Stimulated activated CD4-positive, alpha-beta T cell treated with anti-CD3 and anti-CD28 coated beads, Interleukin-15, amount 100 ng/mL, for 24 hours (primary cell): ENCODE measurements around the gene ADAMTS20.

Source experiments
- DNase-seq: peaks from one replicate; pipeline ENCODE4 v3.0.0-alpha.2; 2020

ADAMTS20 gene

DNA sequence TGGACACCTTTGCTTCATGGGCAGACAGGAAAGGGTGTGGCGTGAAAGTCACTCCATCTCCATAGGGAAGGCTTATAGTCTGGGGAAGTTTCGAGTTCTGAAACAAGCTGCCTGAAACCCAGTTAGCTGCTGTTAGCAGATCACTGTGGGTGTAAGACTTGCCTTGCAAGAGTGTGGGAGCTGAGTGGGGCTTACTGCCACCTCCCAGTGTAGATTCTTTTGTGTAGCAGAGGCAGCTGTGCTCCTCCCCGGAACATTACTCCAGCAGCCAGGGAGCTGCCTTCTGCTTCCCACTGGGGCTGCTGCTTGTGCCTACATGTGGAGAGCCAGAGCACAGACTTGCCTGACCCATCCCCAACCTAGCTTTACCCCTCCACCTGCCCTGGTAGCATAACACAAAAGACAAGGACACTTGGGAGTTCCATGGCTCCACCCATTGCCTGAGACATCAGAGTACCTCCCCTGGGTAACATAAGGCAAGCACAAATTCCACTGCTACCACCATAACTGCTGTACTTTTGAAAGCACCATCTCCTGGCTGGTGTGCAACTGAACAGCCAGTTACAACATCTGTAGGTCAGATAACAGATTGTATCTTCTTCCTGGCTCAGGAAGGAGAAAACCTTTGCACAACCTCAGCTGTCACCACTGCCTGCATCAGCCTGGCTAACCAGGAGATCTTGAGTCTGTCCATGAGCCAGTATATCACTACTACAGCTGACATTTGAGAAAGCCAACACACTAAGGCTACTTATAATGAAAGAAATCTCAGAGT lies 69.5 kb downstream of the ADAMTS20 start:
- no peak for DNase-seq

DNA sequence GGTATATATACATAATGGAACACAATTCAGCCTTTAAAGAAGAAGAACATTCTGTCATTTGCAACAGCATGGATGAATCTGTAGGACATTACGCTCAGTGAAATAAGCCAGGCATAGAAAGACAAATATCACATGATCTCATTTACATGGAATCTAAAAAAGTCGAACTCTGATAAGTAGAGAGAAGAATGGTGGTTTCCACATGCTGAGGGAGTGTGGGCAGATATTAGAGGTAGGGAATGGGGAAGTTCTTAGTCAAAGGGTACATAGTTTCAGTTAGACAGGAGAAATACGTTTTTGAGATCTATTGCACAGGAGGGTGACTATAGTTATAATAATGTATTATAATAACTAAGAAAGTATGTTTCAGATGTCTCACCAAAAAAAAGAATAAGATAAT lies 71.4 kb downstream of the ADAMTS20 start:
- DNase-seq, result no peak

DNA sequence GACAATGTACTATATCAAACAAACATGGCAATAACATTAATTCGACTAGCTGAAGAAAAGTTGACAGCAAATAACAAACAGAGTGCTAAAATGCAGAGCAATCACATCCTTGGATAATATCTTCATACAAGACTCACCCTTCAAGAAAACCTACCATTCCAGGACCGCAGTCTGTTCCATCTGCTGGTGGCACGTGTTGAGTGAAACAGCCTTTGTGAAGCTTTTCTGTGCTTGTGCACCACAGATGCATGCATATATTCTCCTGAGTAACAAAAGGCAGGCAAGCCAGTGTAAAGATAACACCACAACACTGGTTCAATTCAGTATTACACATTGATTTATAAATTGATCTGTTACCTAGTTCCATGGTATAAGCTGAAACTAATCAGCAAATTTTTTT lies 89.3 kb downstream of the ADAMTS20 start:
- DNase-seq, result no peak

DNA sequence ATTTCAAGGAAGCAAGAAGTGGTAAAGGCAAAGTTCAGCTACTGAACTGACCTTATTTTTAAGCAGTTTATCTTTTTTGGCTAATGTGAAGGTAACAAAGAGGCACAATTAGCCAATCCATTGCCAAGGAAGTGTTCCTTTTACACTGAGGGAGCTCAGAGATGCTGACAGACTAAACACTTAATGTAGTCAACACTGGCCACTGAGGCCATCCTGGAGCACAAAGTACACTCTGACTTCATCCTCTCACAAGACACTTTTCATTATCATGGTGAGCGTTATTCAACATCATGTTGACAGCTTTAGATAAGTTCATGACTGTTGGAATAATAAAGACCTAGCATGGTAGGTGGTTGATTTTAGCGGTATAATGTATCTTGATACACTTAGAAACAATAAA lies 89.9 kb downstream of the ADAMTS20 start:
- DNase-seq, result no peak

DNA sequence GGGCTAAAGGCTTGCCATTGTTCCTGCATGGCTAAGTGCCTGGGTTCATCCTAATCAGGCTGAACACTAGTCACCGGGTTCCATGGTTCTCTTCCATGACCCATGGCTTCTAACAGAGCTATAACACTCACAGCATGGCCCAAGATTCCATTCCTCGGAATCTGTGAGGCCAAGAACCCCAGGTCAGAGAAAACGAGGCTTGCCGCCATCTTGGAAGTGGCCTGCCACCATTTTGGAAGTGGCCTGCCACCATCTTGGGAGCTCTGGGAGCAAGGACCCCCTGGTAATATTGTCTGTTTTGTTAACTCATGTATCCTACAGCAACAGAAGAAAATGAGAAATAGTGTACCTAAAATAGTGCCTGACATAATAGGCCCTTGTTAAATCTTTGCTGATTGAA lies 92.7 kb downstream of the ADAMTS20 start:
- no peak for DNase-seq

DNA sequence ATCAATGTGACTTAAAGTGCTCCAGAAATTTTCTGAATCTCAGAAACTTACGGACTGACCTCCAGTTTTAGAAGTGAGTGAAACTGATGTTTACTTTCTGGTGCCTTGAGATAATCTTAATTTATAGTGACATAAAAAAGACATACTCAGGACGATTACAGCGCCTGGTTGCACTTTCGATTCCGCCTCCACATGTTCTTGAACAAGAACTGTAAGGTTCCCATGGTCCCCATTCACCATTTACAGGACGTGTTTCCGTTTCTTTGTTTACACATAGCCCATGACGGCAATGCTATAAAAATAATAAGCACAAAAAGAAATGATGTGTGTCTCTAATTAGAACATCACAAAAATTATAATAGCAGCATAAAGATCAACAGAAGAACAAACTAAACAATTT lies 98.2 kb downstream of the ADAMTS20 start:
- DNase-seq, result no peak

DNA sequence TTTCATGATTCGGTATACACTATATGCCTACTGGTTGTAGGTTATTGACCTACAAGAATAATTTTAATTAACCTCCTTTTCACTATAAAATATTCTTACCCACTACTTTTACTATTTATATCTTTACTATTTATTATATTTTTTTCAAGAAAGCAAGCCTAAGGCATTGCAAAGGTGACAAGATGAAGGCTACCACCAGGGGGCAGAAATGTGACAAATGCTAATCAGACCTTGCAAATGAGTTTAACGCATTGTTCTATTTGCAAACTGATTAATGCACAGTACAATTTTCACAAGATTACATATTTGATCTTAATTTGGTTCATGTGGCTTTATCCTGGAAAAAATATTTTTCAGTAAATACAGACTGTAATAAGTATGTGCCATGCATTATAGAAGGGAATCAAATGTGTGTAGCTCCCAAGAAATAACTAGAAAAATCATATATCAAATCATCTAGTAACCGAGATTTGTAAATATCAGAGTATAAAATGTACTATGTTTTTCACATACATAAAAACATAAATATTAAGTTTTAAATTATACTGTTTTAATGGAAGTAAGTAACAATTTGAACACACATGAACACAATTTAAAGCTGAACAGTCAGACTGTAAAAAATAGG lies 107.0 kb downstream of the ADAMTS20 start:
- peak; percentile 75 for DNase-seq

DNA sequence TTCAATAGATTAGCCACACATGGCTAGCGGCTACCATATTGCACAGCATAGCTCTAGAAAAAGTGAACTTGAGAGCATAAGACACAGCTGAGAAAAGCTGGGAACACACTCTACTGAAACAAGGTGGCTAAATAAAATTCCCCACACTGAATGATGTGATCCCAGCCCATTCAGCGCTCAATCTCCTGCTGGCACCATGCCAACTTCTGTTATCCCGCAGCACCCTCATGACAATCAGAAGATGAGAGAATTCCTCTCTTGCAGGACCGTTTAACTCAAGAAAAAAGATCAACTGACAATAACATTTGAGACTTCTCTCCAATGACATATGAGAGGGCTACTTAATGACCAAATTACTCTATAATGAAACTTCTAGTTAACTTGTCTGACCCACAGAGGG lies 115.4 kb downstream of the ADAMTS20 start:
- DNase-seq, result no peak

DNA sequence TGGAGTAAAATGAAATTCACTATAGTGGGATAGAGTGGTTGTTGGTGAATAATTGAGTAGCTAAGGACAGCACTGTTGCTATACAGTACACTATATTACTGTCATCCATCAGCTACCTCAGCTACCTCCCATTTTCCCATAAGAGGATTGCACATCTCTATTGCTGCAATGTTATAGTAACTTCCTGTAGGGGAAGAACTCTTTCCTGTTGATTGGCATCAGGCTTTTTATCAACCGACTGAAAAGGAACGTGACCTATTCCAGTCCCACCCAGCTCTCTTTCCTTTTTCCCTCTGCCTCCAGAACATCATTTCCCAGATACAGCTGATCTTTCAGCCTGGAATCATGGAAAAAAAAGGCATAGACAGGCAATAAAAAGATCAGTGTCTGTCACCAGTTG lies 117.4 kb downstream of the ADAMTS20 start:
- DNase-seq, result no peak

DNA sequence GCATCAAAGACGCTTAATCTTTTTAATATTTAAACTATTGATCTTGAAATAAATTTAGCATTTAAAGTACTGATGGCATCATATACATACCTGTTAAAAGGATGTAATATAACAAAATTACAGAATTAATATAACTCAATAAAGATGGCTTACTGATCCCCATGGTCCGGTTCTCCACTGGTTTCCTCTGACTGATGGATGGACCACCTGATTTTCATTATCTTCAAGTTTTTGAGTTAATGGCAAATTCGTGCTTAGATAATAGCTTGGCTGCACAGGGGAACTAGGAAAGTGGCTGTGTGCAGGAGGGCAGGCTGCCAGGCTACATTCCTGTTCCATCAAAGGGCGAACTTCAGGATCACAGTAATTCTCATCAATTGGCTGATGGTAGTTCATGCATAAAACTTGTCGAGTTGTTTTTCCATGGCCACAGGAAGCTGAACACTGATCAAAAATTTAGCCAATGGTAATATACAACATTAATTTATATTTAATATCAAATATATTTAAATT lies 123.9 kb downstream of the ADAMTS20 start:
- DNase-seq, result no peak

DNA sequence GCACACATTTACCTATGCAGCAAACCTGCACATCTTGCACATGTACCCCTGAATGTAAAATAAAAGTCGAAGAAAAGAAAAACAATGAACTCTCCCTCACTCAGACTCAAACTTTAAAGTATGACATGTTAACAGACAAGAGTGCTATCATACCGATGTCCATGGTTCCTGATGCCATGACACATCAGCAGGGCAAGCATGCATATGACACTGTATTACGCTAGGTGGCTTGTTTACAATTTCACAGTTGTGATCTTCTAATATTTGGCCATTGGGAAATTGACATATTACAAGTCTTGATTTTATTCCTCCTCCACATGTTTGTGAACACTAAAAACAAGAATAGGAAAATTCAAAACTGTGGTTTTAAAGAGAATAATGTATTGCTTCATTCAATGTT lies 126.6 kb downstream of the ADAMTS20 start:
- no peak for DNase-seq

DNA sequence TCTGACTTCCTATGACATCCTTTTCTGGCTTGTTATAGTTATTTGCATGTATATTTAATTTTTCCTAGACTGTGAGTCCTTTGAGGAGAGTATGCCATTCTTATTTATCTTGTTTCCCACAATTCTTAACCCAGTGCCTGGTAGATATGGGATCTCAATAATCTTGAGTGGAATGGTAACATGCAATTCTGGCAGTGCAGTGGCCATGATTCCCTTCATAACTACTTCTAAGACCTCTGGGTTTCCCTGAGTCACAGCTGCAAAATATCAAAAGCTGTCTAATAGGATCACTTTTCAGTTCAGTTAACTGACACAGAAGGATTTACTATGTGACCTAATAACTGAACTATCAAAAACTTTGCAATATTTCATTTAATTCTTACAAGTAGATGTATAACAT lies 135.0 kb downstream of the ADAMTS20 start:
- DNase-seq, result no peak

DNA sequence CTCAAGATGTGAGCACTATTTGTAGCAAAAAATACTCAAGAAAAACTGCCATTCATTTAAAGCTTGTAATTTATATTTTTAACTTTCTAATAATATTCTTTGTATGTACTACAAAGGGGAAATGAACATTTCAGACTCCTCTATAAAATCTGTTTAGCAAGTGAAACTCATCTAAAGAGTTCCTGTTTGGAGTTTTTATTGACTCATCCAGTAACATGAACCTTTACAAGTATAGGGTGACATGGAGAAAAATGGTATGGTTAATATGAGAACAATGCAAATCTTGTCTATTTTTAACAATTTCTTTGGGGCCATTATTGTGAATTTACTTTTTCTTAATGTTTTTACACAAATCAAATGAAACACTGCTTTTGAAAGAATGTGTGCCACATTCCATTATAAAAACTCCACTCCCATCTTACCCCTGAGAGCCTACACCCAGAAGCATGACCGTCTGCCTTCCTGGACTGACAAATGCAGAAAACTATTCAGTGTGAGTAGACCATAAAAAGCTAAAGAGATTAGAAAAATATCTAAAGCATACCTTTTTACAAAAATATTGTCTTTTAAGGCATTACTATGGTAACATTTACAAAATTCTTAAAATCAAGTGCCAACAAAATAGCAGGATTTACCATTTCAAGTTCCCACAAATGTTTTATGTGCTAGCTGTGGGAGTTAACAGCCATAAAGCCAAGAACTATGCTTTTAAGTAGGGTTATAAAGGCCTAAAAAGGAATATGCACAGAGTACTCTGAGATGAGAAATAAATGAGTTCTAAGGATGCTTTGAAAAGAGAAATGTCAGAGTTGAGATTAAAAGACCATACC lies 144.0 kb downstream of the ADAMTS20 start:
- DNase-seq, result no peak

DNA sequence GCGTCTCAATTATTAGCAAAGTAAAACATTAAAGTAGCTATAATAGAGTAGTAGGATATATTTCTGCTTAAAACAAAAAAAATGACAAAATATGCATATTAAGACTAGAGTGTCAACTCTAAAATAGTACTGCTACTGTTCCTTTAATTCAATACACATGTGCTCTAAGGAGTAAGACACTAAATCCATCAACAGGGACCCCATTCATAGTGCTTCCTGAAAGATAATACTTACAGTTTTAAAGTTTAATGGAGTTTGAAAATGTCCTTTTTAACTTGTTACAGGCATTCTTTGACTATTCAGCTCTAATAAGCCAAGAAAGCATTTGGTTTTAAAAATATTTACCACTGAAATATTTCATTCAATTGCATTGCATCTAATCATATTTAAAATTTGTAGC lies 145.2 kb downstream of the ADAMTS20 start:
- no peak for DNase-seq

DNA sequence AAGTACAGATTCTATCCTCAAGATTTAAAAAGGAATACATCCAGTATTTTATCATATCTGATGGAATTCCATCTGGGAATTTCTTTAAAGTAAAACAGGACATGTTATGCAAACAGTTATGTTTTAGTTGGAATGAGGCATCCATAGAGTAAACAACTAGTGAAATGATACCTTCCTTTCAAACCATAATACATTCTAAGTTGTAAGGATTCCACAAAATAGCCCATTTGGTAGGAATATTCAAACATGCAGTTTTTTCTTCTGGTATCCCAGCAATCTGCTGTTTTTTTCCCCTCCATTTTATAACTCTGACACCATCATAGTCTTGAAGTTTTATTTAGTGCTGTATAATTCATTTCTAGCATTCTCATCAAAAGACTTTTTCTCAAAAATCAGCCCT lies 149.6 kb downstream of the ADAMTS20 start:
- DNase-seq, result no peak

DNA sequence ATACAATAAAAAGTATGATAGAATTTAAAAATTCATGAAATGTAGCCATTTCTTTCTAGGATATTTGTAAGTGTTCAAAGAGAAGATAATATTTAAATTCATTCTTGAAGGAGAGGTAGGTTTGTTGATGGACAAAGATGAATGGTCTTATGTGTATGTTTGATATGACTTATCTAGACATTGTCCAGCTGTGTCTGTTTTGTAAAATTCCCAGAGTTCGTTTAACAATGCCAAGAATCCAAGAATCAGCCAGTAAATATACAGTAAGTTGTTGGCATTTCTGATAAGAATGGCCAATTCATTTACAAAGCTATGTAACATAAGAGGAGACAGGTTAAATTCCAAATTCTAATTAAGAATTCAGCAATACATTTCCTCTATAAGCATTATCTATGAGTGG lies 150.9 kb downstream of the ADAMTS20 start:
- no peak for DNase-seq

DNA sequence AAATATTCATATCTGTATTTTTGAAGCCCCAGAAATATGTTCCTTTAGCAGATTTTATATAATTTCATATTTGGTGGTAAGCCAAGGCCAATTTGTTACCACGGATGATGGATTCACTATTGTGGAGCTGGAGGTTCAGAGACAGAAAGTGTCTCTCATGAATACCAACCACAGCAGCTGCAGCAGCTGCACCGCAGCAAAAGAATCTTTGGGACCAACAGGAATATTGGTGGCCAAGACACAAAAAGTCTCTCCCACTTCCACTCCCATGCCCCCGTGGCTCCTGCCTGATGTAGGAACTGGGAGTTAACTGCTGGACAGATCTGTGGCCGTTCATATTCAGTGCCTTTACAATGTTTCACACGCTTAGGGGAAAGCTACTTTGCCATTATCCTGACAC lies 155.3 kb downstream of the ADAMTS20 start:
- DNase-seq, result no peak

DNA sequence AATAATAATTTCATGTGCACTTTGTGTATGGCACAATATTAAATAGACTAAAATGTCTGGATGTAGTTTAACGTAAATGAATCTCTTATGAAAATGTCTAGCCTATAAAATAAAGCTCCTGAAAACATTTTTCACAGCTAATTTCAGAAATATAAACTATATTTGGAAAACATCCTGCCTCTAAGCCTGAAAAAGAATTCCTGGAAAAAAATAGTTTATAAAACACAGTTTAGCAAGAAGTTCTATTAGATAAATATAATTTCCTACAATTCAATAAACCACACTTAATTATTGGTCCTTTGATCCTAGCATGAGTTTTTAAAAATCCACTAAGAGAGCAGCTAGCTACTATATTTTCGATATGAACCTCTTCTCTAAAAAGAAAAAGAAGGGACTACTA lies 159.9 kb downstream of the ADAMTS20 start:
- DNase-seq, result no peak

DNA sequence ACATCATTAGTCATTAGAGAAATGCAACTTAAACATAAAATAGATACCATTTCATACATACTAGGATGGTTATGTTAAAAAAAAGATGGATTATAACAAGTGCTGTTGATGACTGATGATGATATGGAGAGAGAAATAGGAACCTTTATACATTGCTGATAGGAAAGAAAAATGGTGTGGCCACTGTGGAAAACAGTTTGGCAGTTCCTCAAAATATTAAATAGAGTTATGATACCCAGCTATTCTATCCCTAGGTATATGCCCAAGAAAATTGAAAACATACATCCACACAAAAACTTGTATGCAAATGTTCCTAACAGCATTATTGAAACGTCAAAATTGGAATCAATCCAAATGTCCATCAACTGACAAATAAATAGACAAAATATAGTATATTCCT lies 170.1 kb downstream of the ADAMTS20 start:
- DNase-seq, result no peak

DNA sequence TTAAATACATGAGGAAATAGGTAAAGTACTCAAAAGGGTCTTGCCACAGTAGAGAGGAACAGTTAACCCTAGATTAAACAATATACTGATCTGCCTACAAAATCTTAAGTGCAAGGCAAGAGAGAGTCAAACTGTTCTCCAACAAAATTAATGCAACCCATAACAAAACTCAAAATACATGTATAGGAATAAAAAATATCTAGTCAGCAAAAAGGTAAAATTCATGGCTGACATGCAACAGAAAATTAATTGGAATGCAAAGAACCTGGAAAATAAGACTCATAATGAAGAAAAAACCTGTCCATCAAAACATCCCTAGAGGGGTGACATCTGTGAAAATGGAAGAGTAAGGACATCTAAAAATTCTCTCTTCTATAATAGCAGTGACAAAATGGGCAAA lies 173.6 kb downstream of the ADAMTS20 start:
- DNase-seq, result no peak

DNA sequence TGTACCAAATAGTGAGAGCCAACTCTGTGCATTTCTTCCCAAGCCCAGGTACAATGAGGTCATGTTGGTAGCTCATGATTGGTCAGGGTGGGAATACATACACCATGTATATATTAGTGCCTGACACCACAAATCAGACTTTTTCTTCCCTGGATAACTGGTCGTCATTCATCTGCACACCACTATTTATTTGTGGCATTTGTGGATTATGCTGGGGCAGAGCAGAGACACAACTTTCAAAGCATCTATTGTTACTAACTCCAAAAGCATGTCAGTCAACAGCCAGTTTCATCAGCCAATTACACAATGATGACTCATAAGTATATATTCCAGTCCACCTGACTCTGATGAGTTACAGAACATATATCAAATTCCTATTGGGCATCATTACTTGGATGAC lies 181.7 kb downstream of the ADAMTS20 start:
- no peak for DNase-seq

DNA sequence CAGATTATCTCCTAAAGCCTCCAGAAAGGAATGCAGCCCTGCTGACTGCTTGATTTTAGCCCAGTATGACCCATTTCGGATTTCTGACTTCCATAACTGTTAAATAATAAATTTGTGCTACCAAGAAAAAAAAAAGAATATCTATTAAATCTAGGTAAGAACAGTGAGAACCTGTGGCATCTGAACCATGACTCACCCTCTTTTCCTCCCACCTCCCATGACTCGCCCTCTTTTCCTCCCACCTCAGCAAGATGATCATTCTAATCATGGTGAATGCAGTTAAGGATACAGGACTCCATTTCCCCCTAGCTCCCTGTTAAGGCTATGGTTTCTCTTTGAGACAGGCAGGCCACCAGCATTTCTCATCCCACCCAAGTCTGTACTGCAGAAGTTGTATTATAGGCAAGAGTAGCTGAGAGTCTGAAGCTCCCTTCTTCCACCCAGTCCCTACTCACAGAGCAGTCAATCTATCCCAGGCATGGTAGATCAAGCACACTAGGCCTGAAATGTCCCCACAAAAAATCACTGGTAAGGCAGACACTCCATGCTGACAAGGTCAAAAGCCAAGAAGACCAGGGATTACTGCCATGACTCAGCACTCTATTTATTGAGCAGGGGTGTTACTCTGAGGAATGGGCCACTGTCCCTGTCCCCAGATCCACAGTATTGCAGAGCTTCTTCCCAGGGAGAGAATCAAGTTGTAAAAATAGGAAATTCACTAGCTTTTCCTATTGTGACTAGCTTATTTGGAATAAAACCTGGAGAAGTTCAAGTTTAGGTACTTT lies 188.9 kb downstream of the ADAMTS20 start:
- no peak for DNase-seq
